Mucosa of gallbladder (tissue), 1 donor: ENCODE measurements around the gene UNC5B. TPM values are rescaled to one million over a fixed set of nuclear protein-coding genes. Genes with fewer than 3 reads are reported as not detected.

Experiments used
- DNase-seq: peaks from one replicate; pipeline ENCODE4 v3.0.0-alpha.2; 2020; ENCODE audit warnings: low spot score
- total RNA-seq: library from RNA; stranded (reverse); gene quantifications from one replicate; pipeline ENCODE4 v1.2.1, GENCODE V29; 2021
- donor health status: DM: no; HTN: no; CAD: no.

UNC5B gene
- total RNA-seq, 1 donor from 2014 or later: 115 TPM

GRCh38 chr10:71319042-71319799 is 106.9 kb downstream of the UNC5B start, which contains the start of gene SLC29A3:
SLC29A3 (plus strand) TSS chr10:71319259; CDS start chr10:71319310, 51 bp downstream.
- peak; percentile 81 for DNase-seq

- DNase-seq: no peak
Observed at GRCh38 chr10:71319800-71320392, 107.5 kb downstream of the UNC5B start.

GRCh38 chr10:71320592-71320991 is 108.2 kb downstream of the UNC5B start:
- DNase-seq: no peak

- DNase-seq: no peak
Observed at GRCh38 chr10:71321386-71321785, 109.0 kb downstream of the UNC5B start.

- no peak for DNase-seq
Observed at GRCh38 chr10:71323407-71323806, 111.0 kb downstream of the UNC5B start.

- no peak for DNase-seq
Observed at GRCh38 chr10:71324743-71325142, 112.4 kb downstream of the UNC5B start.

- no peak for DNase-seq
Observed at GRCh38 chr10:71325267-71325666, 112.9 kb downstream of the UNC5B start.

- DNase-seq: no peak
Observed at GRCh38 chr10:71326464-71326881, 114.1 kb downstream of the UNC5B start.

GRCh38 chr10:71330789-71331404 is 118.5 kb downstream of the UNC5B start:
- DNase-seq: no peak

- DNase-seq: no peak
Observed at GRCh38 chr10:71331736-71332135, 119.4 kb downstream of the UNC5B start.

GRCh38 chr10:71332466-71332865 is 120.1 kb downstream of the UNC5B start:
- no peak for DNase-seq

- DNase-seq: peak; percentile 21
Observed at GRCh38 chr10:71333129-71333887, 120.9 kb downstream of the UNC5B start.

- no peak for DNase-seq
Observed at GRCh38 chr10:71334221-71334791, 121.9 kb downstream of the UNC5B start.

GRCh38 chr10:71335173-71335708 is 122.9 kb downstream of the UNC5B start:
- DNase-seq: no peak

- no peak for DNase-seq
Observed at GRCh38 chr10:71336632-71337031, 124.3 kb downstream of the UNC5B start.

GRCh38 chr10:71337219-71337701 is 124.9 kb downstream of the UNC5B start:
- no peak for DNase-seq

GRCh38 chr10:71338728-71339495 is 126.5 kb downstream of the UNC5B start:
- DNase-seq: no peak

GRCh38 chr10:71339796-71340589 is 127.6 kb downstream of the UNC5B start:
- peak; percentile 81 for DNase-seq

- no peak for DNase-seq
Observed at GRCh38 chr10:71342573-71343391, 130.4 kb downstream of the UNC5B start.
